Naive thymus-derived CD4-positive, alpha-beta T cell (primary cell): Measurements from ENCODE around the gene IKZF1. TPM values are rescaled to one million over a fixed set of nuclear protein-coding genes. Genes with fewer than 3 reads are reported as not detected.

Source experiments
- ATAC-seq: fragments of 150-1000 bp; cut with Tn5 transposase; 2 replicates; pipeline ENCODE4 v1.10.0; 2021; ENCODE audit warnings: mild to moderate bottlenecking, moderate library complexity
- CTCF ChIA-PET: fragments of 350-600 bp; sonication (Branson Sonifier 250); formaldehyde crosslinking; loops from one replicate; lab custom pipeline; 2021; ENCODE audit warnings: antibody characterized with exemption; lab: Charles Lee
- POLR2A ChIA-PET: fragments of 350-600 bp; sonication (Branson Sonifier 250); formaldehyde crosslinking; loops from one replicate; lab custom pipeline; 2021; ENCODE audit warnings: antibody characterized with exemption, inconsistent platforms; lab: Charles Lee
- DNase-seq, 9 donors: peaks; one replicate each; pipeline versions ENCODE4 v3.0.0 to v3.0.0-alpha.2; 2020 to 2022; ENCODE audit warnings: mixed read lengths in 1 of 9
- H3K27ac ChIP-seq: one replicate; pipeline ENCODE4 v1.7.0; 2013; ENCODE audit warnings: mild to moderate bottlenecking, low read depth, low read length, moderate library complexity
- H3K27me3 ChIP-seq, 2 donors: one replicate each; pipeline ENCODE4 v1.7.0; 2013; ENCODE audit warnings: low read length in 2 of 2, mild to moderate bottlenecking in 2 of 2, moderate library complexity in 2 of 2; ENCODE audit not compliant: control insufficient read depth in 2 of 2, insufficient read depth in 2 of 2
- H3K36me3 ChIP-seq, 3 experiments: 1 replicate in 2 of 3; 2 replicates in 1 of 3; pipeline ENCODE4 v1.7.0; 2013; ENCODE audit warnings: low read length in 3 of 3, mild to moderate bottlenecking in 3 of 3, moderate library complexity in 1 of 3; ENCODE audit not compliant: insufficient read depth in 3 of 3, control insufficient read depth in 2 of 3
- H3K4me1 ChIP-seq, 2 donors: one replicate each; pipeline ENCODE4 v1.7.0; 2013; ENCODE audit warnings: low read length in 2 of 2, mild to moderate bottlenecking in 2 of 2, moderate library complexity in 1 of 2; ENCODE audit not compliant: control insufficient read depth in 2 of 2, insufficient read depth in 2 of 2
- H3K4me3 ChIP-seq: 2 replicates; pipeline ENCODE4 v1.7.0; 2013; ENCODE audit warnings: mild to moderate bottlenecking, low read length
- H3K9me3 ChIP-seq, 3 experiments: 1 replicate in 2 of 3; 2 replicates in 1 of 3; pipeline ENCODE4 v1.7.0; 2013; ENCODE audit warnings: low read length in 3 of 3; ENCODE audit not compliant: control insufficient read depth in 2 of 3
- H3K27ac Mint-ChIP-seq, 9 donors: one replicate each; pipeline ENCODE4 v1.8.0; 2020 to 2022; ENCODE audit warnings: mixed read lengths in 9 of 9, mild to moderate bottlenecking in 8 of 9, moderate library complexity in 5 of 9, inconsistent platforms in 2 of 9
- H3K27me3 Mint-ChIP-seq, 5 donors: one replicate each; pipeline ENCODE4 v1.8.0; 2021 to 2022; ENCODE audit warnings: mixed read lengths in 5 of 5, mild to moderate bottlenecking in 1 of 5
- H3K36me3 Mint-ChIP-seq, 5 donors: one replicate each; pipeline ENCODE4 v1.8.0; 2020 to 2022; ENCODE audit warnings: mixed read lengths in 5 of 5, mild to moderate bottlenecking in 3 of 5, inconsistent platforms in 1 of 5
- H3K4me1 Mint-ChIP-seq, 7 donors: one replicate each; pipeline ENCODE4 v1.8.0; 2020 to 2022; ENCODE audit warnings: mixed read lengths in 7 of 7, mild to moderate bottlenecking in 3 of 7, inconsistent platforms in 1 of 7
- H3K4me3 Mint-ChIP-seq, 10 donors: one replicate each; pipeline ENCODE4 v1.8.0; 2020 to 2022; ENCODE audit warnings: mild to moderate bottlenecking in 10 of 10, mixed read lengths in 10 of 10, moderate library complexity in 6 of 10, inconsistent platforms in 2 of 10
- H3K9me3 Mint-ChIP-seq, 11 donors: one replicate each; pipeline ENCODE4 v1.8.0; 2020 to 2022; ENCODE audit warnings: mixed read lengths in 11 of 11, mild to moderate bottlenecking in 4 of 11, inconsistent platforms in 1 of 11, moderate library complexity in 1 of 11
- intact Hi-C, 2 donors: fragments of 100-400 bp; cut with micrococcal nuclease; formaldehyde crosslinking; loops; one replicate each; pipeline ENCODE4 v1.15.1; 2023
- polyA plus RNA-seq, 2 donors: library from polyadenylated mRNA; unstranded; fragments of 300-500 nt; fragmentation: Illumina TruSeq; gene quantifications; one replicate each; pipeline ENCODE4 v1.2.3, GENCODE V29; 2021
- total RNA-seq, 6 experiments: library from RNA in 5 of 6; stranded (reverse) in 5 of 6; gene quantifications; 1 replicate in 5 of 6; 2 replicates in 1 of 6; pipeline ENCODE4 v1.2.3 and lab custom pipeline; 2021 to 2026

IKZF1 gene
- total and polyA plus RNA-seq, 7 experiments from 2014 or later = 258 to 548 (median 434) TPM

DNA sequence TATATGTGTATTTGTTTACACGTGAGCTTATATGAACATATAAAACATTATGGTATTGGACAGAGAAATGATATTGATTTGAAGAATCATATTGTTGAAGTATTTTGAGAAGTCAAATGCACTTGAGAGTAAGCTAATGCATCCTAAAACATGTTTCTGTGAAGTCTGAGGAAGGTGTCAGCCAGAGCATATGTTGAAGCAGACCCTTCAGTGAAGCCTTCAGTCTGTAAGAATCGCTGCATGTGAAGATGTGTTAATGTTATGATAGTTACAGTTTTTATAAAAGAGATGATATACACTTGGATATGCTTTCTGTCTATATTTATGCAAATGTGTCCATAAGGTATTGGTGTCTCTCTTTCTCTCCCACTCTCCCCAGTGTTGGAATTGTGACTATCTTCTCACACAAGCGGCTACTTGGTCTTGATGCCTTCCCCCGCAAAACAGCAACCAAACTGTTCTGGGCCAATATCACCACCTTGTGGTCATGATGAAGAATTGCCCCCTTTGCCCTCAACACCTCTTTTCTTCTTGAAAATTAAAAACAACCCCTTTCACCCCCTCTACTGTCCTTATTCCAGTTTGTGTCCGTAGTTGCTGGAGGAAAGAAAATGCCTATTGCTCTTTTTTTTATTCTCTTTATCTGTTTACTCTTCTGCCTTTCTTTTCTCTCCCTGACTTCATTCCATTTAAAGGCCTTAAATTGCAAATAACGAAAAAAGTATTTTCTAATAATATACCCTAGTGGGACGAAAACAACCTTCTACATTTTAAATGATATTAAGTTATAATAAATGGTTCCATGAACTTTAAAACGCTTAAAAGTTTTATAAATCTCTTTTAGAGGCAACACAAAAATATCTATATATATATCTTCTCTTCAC, 64.9 kb downstream of the IKZF1 start:
- Histone ChIP-seq H3K9me3 (no peaks in the 10 kb centered on the region), H3K36me3 (peaks cover 26 to 55% (median 29%) of the 10 kb centered on the region in 3 experiments), H3K4me3 (peak overlapping the region; percentile 15), H3K4me1 (peaks cover 84 to 96% of the 10 kb centered on the region in 2 donors), H3K27me3 (no peaks in the 10 kb centered on the region), H3K27ac (peak overlapping the region; percentile 94)
- Mint-ChIP-seq H3K27ac (peak overlapping the region in 6 of 9 donors; percentile 80 to 100 (median 98)), H3K4me3 (peak overlapping the region; percentile 8 to 89 (median 60)), H3K9me3 (no peaks in the 10 kb centered on the region), H3K36me3 (peaks cover 11 to 68% (median 45%) of the 10 kb centered on the region in 5 donors), H3K4me1 (peaks cover 63 to 99% (median 96%) of the 10 kb centered on the region in 7 donors), H3K27me3 (no peaks in the 10 kb centered on the region)
- intact Hi-C loops = loop anchor here (1.0 to 5.0 kb wide), 14 partner anchors 9 to 308 kb away; partner anchors contain the start of gene ZPBP (in 2 of the 2)
- CTCF ChIA-PET = interaction anchor here (0.6 to 15.2 kb wide), 41 partner anchors 8 to 227 kb away, joined by 3 to 210 read pairs (median 4); partner anchors contain the start of gene IKZF1
- POLR2A ChIA-PET = interaction anchor here (0.9 to 43.0 kb wide), 11 partner anchors 8 to 214 kb away, joined by 3 to 2368 read pairs (median 6); partner anchors contain the start of gene IKZF1
- ATAC-seq (peak; percentile 84), DNase-seq (peak in 7 of 9 donors; percentile 72 to 86 (median 81))

GRCh38 chr7:50370884-50371283, 66.4 kb downstream of the IKZF1 start:
- Histone ChIP-seq H3K36me3 (peaks cover 29 to 56% (median 30%) of the 10 kb centered on the region in 3 experiments), H3K4me1 (peaks cover 80 to 86% of the 10 kb centered on the region in 2 donors), H3K4me3 (no peak overlapping the region), H3K9me3 (no peaks in the 10 kb centered on the region), H3K27ac (peak overlapping the region; percentile 94), H3K27me3 (no peaks in the 10 kb centered on the region)
- ChIA-PET CTCF (interaction anchor here (0.7 to 15.2 kb wide), 5 partner anchors 28 to 166 kb away, joined by 3 to 210 read pairs (median 4); partner anchors contain the start of gene IKZF1), POLR2A (interaction anchor here (0.7 to 43.0 kb wide), 7 partner anchors 20 to 171 kb away, joined by 3 to 2368 read pairs (median 3); partner anchors contain the start of gene IKZF1)
- peaks cover 7 to 63% (median 43%) of the 10 kb centered on the region in 5 donors for H3K36me3 Mint-ChIP-seq
- peak overlapping the region in 7 of 9 donors; percentile 72 to 99 (median 90) for H3K27ac Mint-ChIP-seq
- DNase-seq (peak in 1 of 9 donors; percentile 6), ATAC-seq (no peak)
- intact Hi-C loops = loop anchor here in 1 of 2 donors (2.0 to 5.0 kb wide), 2 partner anchors 14 to 306 kb away; no protein-coding TSS in a partner anchor
- H3K4me1 Mint-ChIP-seq = peaks cover 63 to 99% (median 96%) of the 10 kb centered on the region in 7 donors
- H3K4me3 Mint-ChIP-seq = peak overlapping the region in 7 of 10 donors; percentile 36 to 71 (median 49)
- H3K9me3 Mint-ChIP-seq = no peaks in the 10 kb centered on the region
- H3K27me3 Mint-ChIP-seq = no peaks in the 10 kb centered on the region

DNA sequence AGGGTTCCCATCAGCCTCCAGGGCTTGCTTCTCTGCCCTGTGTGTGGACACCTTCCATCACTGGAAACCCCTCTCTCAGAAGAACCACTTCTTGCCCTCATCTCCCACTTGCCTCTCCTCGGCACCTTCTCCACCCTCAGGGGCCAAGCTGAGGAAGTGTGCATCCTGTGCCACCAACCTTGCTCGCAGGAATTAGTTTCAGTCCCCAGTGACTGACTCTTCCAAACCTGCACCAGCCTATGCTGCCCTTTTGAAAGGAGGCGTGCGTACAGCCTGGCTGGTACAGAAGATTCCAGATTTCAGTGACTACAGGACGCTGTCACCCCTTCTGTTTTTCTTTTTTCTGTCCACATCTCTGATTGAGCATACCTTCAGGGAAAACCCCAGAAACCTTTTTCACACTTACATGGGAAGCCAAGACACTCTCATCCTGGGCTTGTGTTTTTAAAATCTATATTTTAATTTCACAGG, 67.1 kb downstream of the IKZF1 start:
- Histone ChIP-seq H3K27me3 (no peaks in the 10 kb centered on the region), H3K36me3 (peaks cover 33 to 63% (median 37%) of the 10 kb centered on the region in 3 experiments), H3K4me1 (peaks cover 76 to 87% of the 10 kb centered on the region in 2 donors), H3K4me3 (no peak overlapping the region), H3K27ac (peak overlapping the region; percentile 94), H3K9me3 (no peaks in the 10 kb centered on the region)
- Mint-ChIP-seq H3K4me3 (peak overlapping the region; percentile 48 to 82 (median 60)), H3K27ac (peak overlapping the region in 7 of 9 donors; percentile 72 to 99 (median 90)), H3K9me3 (no peaks in the 10 kb centered on the region), H3K4me1 (peaks cover 64 to 99% (median 96%) of the 10 kb centered on the region in 7 donors), H3K27me3 (no peaks in the 10 kb centered on the region), H3K36me3 (peaks cover 7 to 64% (median 43%) of the 10 kb centered on the region in 5 donors)
- ChIA-PET POLR2A (interaction anchor here (0.7 to 43.0 kb wide), 8 partner anchors 20 to 171 kb away, joined by 3 to 2368 read pairs (median 4); partner anchors contain the start of gene IKZF1), CTCF (interaction anchor here (0.6 to 15.2 kb wide), 4 partner anchors 16 to 167 kb away, joined by 3 to 210 read pairs (median 94); partner anchors contain the start of gene IKZF1)
- DNase-seq = no peak
- no peak for ATAC-seq
- intact Hi-C loops = loop anchor here in 1 of 2 donors (2.0 to 5.0 kb wide), 2 partner anchors 13 to 306 kb away; no protein-coding TSS in a partner anchor

GRCh38 chr7:50372923-50373322, 68.4 kb downstream of the IKZF1 start:
- intact Hi-C loops = loop anchor here in 1 of 2 donors (5.0 kb wide), 1 partner anchor 304 kb away; no protein-coding TSS in a partner anchor
- Mint-ChIP-seq H3K27ac (peak overlapping the region in 7 of 9 donors; percentile 72 to 99 (median 89)), H3K27me3 (no peaks in the 10 kb centered on the region), H3K9me3 (no peaks in the 10 kb centered on the region), H3K4me1 (peaks cover 62 to 99% (median 96%) of the 10 kb centered on the region in 7 donors), H3K36me3 (peaks cover 6 to 63% (median 48%) of the 10 kb centered on the region in 5 donors), H3K4me3 (peak overlapping the region; percentile 49 to 82 (median 66))
- POLR2A ChIA-PET = interaction anchor here (1.0 to 43.0 kb wide), 11 partner anchors 9 to 164 kb away, joined by 3 to 2368 read pairs (median 5); partner anchors contain the start of gene IKZF1
- CTCF ChIA-PET = interaction anchor here (1.2 to 12.5 kb wide), 4 partner anchors 34 to 168 kb away, joined by 3 to 181 read pairs (median 6); no protein-coding TSS in a partner anchor
- Histone ChIP-seq H3K27ac (peak overlapping the region; percentile 94), H3K4me1 (peaks cover 62 to 85% of the 10 kb centered on the region in 2 donors), H3K9me3 (no peaks in the 10 kb centered on the region), H3K36me3 (peaks cover 45 to 75% (median 45%) of the 10 kb centered on the region in 3 experiments), H3K4me3 (no peak overlapping the region), H3K27me3 (no peaks in the 10 kb centered on the region)
- DNase-seq = no peak
- peak; percentile 39 for ATAC-seq

DNA sequence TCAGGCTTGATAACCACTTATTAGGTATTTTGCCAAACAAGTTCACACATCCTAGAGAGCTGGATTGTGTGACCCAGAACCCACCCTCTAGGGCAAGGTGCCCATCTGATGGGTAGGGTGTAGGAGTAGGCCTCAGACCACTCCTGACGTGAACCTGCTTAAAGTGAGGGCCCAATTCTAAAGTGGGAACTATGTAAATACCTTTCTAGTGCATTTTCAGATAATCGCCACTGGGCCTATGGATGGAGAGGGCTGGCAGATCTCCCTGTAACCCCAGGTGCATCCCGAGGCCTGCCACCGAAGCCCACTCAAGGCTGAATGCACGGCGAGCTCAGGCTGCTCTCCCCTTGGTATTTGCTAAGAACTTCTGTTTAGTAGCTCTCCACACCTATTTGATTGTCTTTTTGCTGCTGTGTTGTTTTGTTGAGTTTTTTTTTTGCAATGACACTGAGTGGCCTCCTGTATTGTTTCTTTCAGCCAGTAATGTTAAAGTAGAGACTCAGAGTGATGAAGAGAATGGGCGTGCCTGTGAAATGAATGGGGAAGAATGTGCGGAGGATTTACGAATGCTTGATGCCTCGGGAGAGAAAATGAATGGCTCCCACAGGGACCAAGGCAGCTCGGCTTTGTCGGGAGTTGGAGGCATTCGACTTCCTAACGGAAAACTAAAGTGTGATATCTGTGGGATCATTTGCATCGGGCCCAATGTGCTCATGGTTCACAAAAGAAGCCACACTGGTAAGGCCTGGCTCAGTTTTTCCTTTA, 71.7 kb downstream of the IKZF1 start:
- Histone ChIP-seq H3K9me3 (no peaks in the 10 kb centered on the region), H3K4me1 (peaks cover 46 to 81% of the 10 kb centered on the region in 2 donors), H3K36me3 (peaks cover 40 to 90% (median 45%) of the 10 kb centered on the region in 3 experiments), H3K27me3 (no peaks in the 10 kb centered on the region), H3K4me3 (no peak overlapping the region), H3K27ac (peak overlapping the region; percentile 69)
- peaks cover 14 to 70% (median 43%) of the 10 kb centered on the region in 5 donors for H3K36me3 Mint-ChIP-seq
- DNase-seq (no peak), ATAC-seq (no peak)
- H3K9me3 Mint-ChIP-seq = no peaks in the 10 kb centered on the region
- H3K27me3 Mint-ChIP-seq = no peaks in the 10 kb centered on the region
- ChIA-PET CTCF (interaction anchor here (0.7 to 1.7 kb wide), 5 partner anchors 9 to 171 kb away, joined by 3 to 6 read pairs (median 3); no protein-coding TSS in a partner anchor), POLR2A (interaction anchor here (0.6 to 43.0 kb wide), 9 partner anchors 8 to 226 kb away, joined by 3 to 2368 read pairs (median 3); partner anchors contain the start of gene IKZF1)
- intact Hi-C loops = loop anchor here in 1 of 2 donors (2.0 kb wide), 1 partner anchor 17 kb away; no protein-coding TSS in a partner anchor
- peak overlapping the region in 8 of 10 donors; percentile 5 to 65 (median 42) for H3K4me3 Mint-ChIP-seq
- peak overlapping the region in 7 of 9 donors; percentile 63 to 99 (median 86) for H3K27ac Mint-ChIP-seq
- H3K4me1 Mint-ChIP-seq = peaks cover 68 to 100% (median 99%) of the 10 kb centered on the region in 7 donors
